Activated B cell treated with CpG ODN at 0.5 μM for 24 hours (primary cell): ENCODE data around the gene TRIP13. TPM values are rescaled to one million over a fixed set of nuclear protein-coding genes. Genes with fewer than 3 reads are reported as not detected.

Experiments used
- ATAC-seq: fragments of 200-7000 bp; cut with Tn5 transposase; one replicate; pipeline ENCODE4 v1.10.0; 2021; ENCODE audit warnings: low read depth, mild to moderate bottlenecking, moderate library complexity
- CTCF ChIA-PET: fragments of 350-600 bp; sonication (Branson Sonifier 250); formaldehyde crosslinking; loops from one replicate; lab custom pipeline; 2021; ENCODE audit warnings: antibody characterized with exemption; lab: Charles Lee
- POLR2A ChIA-PET: fragments of 350-600 bp; sonication (Branson Sonifier 250); formaldehyde crosslinking; loops from one replicate; lab custom pipeline; 2021; ENCODE audit warnings: antibody characterized with exemption; lab: Charles Lee
- DNase-seq: peaks from one replicate; pipeline ENCODE4 v3.0.0; 2022
- H3K27ac Mint-ChIP-seq: one replicate; pipeline ENCODE4 v1.8.0; 2020; ENCODE audit warnings: mixed read lengths
- H3K27me3 Mint-ChIP-seq: one replicate; pipeline ENCODE4 v1.8.0; 2021; ENCODE audit warnings: mixed read lengths
- H3K36me3 Mint-ChIP-seq: one replicate; pipeline ENCODE4 v1.8.0; 2021; ENCODE audit warnings: low read depth, mixed read lengths
- H3K4me1 Mint-ChIP-seq: one replicate; pipeline ENCODE4 v1.8.0; 2021; ENCODE audit warnings: mixed read lengths
- H3K4me3 Mint-ChIP-seq: one replicate; pipeline ENCODE4 v1.8.0; 2020; ENCODE audit warnings: mild to moderate bottlenecking, mixed read lengths
- H3K9me3 Mint-ChIP-seq: one replicate; pipeline ENCODE4 v1.8.0; 2020; ENCODE audit warnings: mixed read lengths
- CTCF ChIP-seq: fragments of 200-600 bp; IDR thresholded peaks from one replicate; pipeline ENCODE4 v1.8.0; 2022; ENCODE audit warnings: antibody characterized with exemption, mild to moderate bottlenecking
- intact Hi-C: fragments of 100-400 bp; cut with micrococcal nuclease; formaldehyde crosslinking; loops from one replicate; pipeline ENCODE4 v1.15.1; 2024
- total RNA-seq: library from RNA; stranded (reverse); gene quantifications from 2 replicates; pipeline ENCODE4 v1.2.3, GENCODE V29; 2022

Gene TRIP13
- total RNA-seq, 1 donor from 2014 or later = 4.1 TPM

GRCh38 chr5:958701-959571 is 66.3 kb downstream of the TRIP13 start:
- DNase-seq = no peak
- peaks cover 39% of the 10 kb centered on the region for H3K27me3 Mint-ChIP-seq
- POLR2A ChIA-PET = no interaction called here

GRCh38 chr5:959581-960531 is 67.2 kb downstream of the TRIP13 start:
- POLR2A ChIA-PET = no interaction called here
- Mint-ChIP-seq H3K9me3 (no peaks in the 10 kb centered on the region), H3K4me1 (peaks cover 9% of the 10 kb centered on the region), H3K4me3 (no peak overlapping the region), H3K36me3 (no peaks in the 10 kb centered on the region), H3K27ac (no peak overlapping the region), H3K27me3 (peaks cover 45% of the 10 kb centered on the region)
- CTCF ChIA-PET = no interaction called here
- TF ChIP-seq CTCF = no peak
- no peak for ATAC-seq
- DNase-seq = no peak
- intact Hi-C loops = no loop called here

More at GRCh38 chr5:958701-959571, 66.3 kb downstream of the TRIP13 start:
- H3K4me3 Mint-ChIP-seq = no peak overlapping the region
- no peak overlapping the region for H3K27ac Mint-ChIP-seq
- intact Hi-C loops = no loop called here
- CTCF ChIA-PET = no interaction called here
- no peaks in the 10 kb centered on the region for H3K36me3 Mint-ChIP-seq
- TF ChIP-seq CTCF = no peak
- ATAC-seq = no peak
- no peaks in the 10 kb centered on the region for H3K9me3 Mint-ChIP-seq
- H3K4me1 Mint-ChIP-seq = peaks cover 6% of the 10 kb centered on the region

- intact Hi-C loops = no loop called here
- CTCF ChIA-PET = no interaction called here
- Mint-ChIP-seq H3K4me1 (peaks cover 9% of the 10 kb centered on the region), H3K27me3 (peaks cover 43% of the 10 kb centered on the region), H3K4me3 (no peak overlapping the region), H3K27ac (no peak overlapping the region), H3K9me3 (no peaks in the 10 kb centered on the region), H3K36me3 (no peaks in the 10 kb centered on the region)
- no peak for TF ChIP-seq CTCF
- no peak for DNase-seq
- ATAC-seq = no peak
- POLR2A ChIA-PET = no interaction called here
Measured at GRCh38 chr5:960551-960950, 67.9 kb downstream of the TRIP13 start.

GRCh38 chr5:961002-961710 is 68.5 kb downstream of the TRIP13 start:
- TF ChIP-seq CTCF = no peak
- DNase-seq = no peak
- Mint-ChIP-seq H3K27me3 (peaks cover 40% of the 10 kb centered on the region), H3K9me3 (no peaks in the 10 kb centered on the region), H3K27ac (no peak overlapping the region), H3K36me3 (no peaks in the 10 kb centered on the region), H3K4me1 (peaks cover 9% of the 10 kb centered on the region), H3K4me3 (no peak overlapping the region)
- no peak for ATAC-seq
- POLR2A ChIA-PET = no interaction called here
- CTCF ChIA-PET = no interaction called here
- intact Hi-C loops = no loop called here
